ENCODE data around the gene SLC6A2.

Gene SLC6A2

GRCh38 chr16:55638256-55638655 lies 17.5 kb upstream of the SLC6A2 start:
- no peak for TF ChIP-seq CTCF (IDR thresholded peaks at IDR 0.05; ENCODE audit: low read length, missing control alignments)

GRCh38 chr16:55640701-55641327 lies 15.0 kb upstream of the SLC6A2 start:
- no peak for TF ChIP-seq CTCF (IDR thresholded peaks at IDR 0.05; ENCODE audit: low read length, missing control alignments)
- no peak for DNase-seq (ENCODE audit: low read depth)
- H3K4me3 ChIP-seq (replicated peaks; ENCODE audit: low read depth, low read length) = no peak overlapping the region

More at GRCh38 chr16:55638256-55638655, 17.5 kb upstream of the SLC6A2 start:
- H3K4me3 ChIP-seq (replicated peaks; ENCODE audit: low read depth, low read length) = no peak overlapping the region
- no peak for DNase-seq (ENCODE audit: low read depth)

GRCh38 chr16:55641430-55642056 lies 14.2 kb upstream of the SLC6A2 start:
- no peak overlapping the region for H3K4me3 ChIP-seq (replicated peaks; ENCODE audit: low read depth, low read length)
- no peak for DNase-seq (ENCODE audit: low read depth)
- no peak for TF ChIP-seq CTCF (IDR thresholded peaks at IDR 0.05; ENCODE audit: low read length, missing control alignments)

GRCh38 chr16:55642611-55643010 lies 13.2 kb upstream of the SLC6A2 start:
- no peak for DNase-seq (ENCODE audit: low read depth)
- H3K4me3 ChIP-seq (replicated peaks; ENCODE audit: low read depth, low read length) = no peak overlapping the region
- TF ChIP-seq CTCF (IDR thresholded peaks at IDR 0.05; ENCODE audit: low read length, missing control alignments) = no peak

- no peak overlapping the region for H3K4me3 ChIP-seq (replicated peaks; ENCODE audit: low read depth, low read length)
- peak; percentile 15 for TF ChIP-seq CTCF (IDR thresholded peaks at IDR 0.05; ENCODE audit: low read length, missing control alignments)
- peak; percentile 39 for DNase-seq (ENCODE audit: low read depth)
These were observed 12.4 kb upstream of the SLC6A2 start for GRCh38 chr16:55643161-55643970.

- TF ChIP-seq CTCF (IDR thresholded peaks at IDR 0.05; ENCODE audit: low read length, missing control alignments) = no peak
- no peak overlapping the region for H3K4me3 ChIP-seq (replicated peaks; ENCODE audit: low read depth, low read length)
- no peak for DNase-seq (ENCODE audit: low read depth)
These were observed 9.8 kb upstream of the SLC6A2 start for GRCh38 chr16:55645986-55646385.
